HepG2 (cell line): Measurements from ENCODE around the gene JUND. TPM values are rescaled to one million over a fixed set of nuclear protein-coding genes. Genes with fewer than 3 reads are reported as not detected.

ENCODE experiments used
- AFF4 ChIP-seq: sonication (generic); formaldehyde crosslinking; IDR thresholded peaks from 2 replicates; pipeline ENCODE4 v1.4.0; 2020; ENCODE audit warnings: missing genetic modification reagents
- KLF6 ChIP-seq: IDR thresholded peaks from 2 replicates; pipeline ENCODE4 v1.8.0; 2016; ENCODE audit warnings: missing biosample characterization, missing genetic modification reagents
- MEIS1 ChIP-seq: sonication (generic); formaldehyde crosslinking; IDR thresholded peaks from 2 replicates; pipeline ENCODE4 v1.9.0; 2021; ENCODE audit warnings: mild to moderate bottlenecking, missing genetic modification reagents, moderate library complexity, borderline replicate concordance
- MXD1 ChIP-seq: sonication (generic); formaldehyde crosslinking; IDR thresholded peaks from 2 replicates; pipeline ENCODE4 v1.4.0; 2020; ENCODE audit warnings: mild to moderate bottlenecking, missing genetic modification reagents
- PHB2 ChIP-seq: fragments of 450-650 bp; IDR thresholded peaks from 2 replicates; pipeline ENCODE4 v1.6.1; 2018; ENCODE audit not compliant: partially characterized antibody
- SSRP1 ChIP-seq: IDR thresholded peaks from 2 replicates; pipeline ENCODE4 v1.6.1; 2016; ENCODE audit warnings: control low read depth
- TSC22D2 ChIP-seq: sonication (generic); formaldehyde crosslinking; IDR thresholded peaks from 2 replicates; pipeline ENCODE4 v1.5.1; 2020; ENCODE audit warnings: missing genetic modification reagents, mild to moderate bottlenecking, borderline replicate concordance
- ZBTB2 ChIP-seq: sonication (generic); formaldehyde crosslinking; IDR thresholded peaks from 2 replicates; pipeline ENCODE4 v1.8.0; 2022; ENCODE audit warnings: low read depth, missing genetic modification reagents
- ZNF557 ChIP-seq: sonication (generic); formaldehyde crosslinking; IDR thresholded peaks from 2 replicates; pipeline ENCODE4 v1.4.0; 2020; ENCODE audit warnings: missing genetic modification reagents
- ZNF646 ChIP-seq: sonication (generic); formaldehyde crosslinking; IDR thresholded peaks from 2 replicates; pipeline ENCODE4 v1.9.0; 2021; ENCODE audit warnings: mild to moderate bottlenecking, missing genetic modification reagents
- ZNF839 ChIP-seq: sonication (generic); formaldehyde crosslinking; IDR thresholded peaks from 2 replicates; pipeline ENCODE4 v1.4.0; 2020; ENCODE audit warnings: missing genetic modification reagents, mild to moderate bottlenecking, borderline replicate concordance
- ZNF878 ChIP-seq: sonication (generic); formaldehyde crosslinking; IDR thresholded peaks from 2 replicates; pipeline ENCODE4 v1.8.1; 2023; ENCODE audit warnings: mild to moderate bottlenecking, missing genetic modification reagents, moderate library complexity
- polyA plus RNA-seq, 8 experiments: library from polyadenylated mRNA; depleted of rRNA in 3 of 8; stranded (reverse) in 7 of 8; unstranded in 1 of 8; fragments of >200 nt; fragmentation: Illumina TruSeq in 4 of 8; extraction: Trizol in 4 of 8; gene quantifications; 2 replicates each; pipeline versions ENCODE4 v1.2.1 to v1.2.3, GENCODE V29; 2011 to 2016; ENCODE audit warnings: low read depth in 4 of 8, missing spikeins in 1 of 8, mixed read lengths in 1 of 8; ENCODE audit not compliant: insufficient read depth in 1 of 8
- total RNA-seq, 5 experiments: library from RNA; depleted of rRNA; stranded (reverse); fragments of >200 nt; fragmentation: Illumina TruSeq; extraction: Trizol; gene quantifications; 2 replicates each; pipeline ENCODE4 v1.2.3, GENCODE V29; 2016; ENCODE audit warnings: low read depth in 1 of 5

JUND gene
- total and polyA plus RNA-seq, 2 of the 13 experiments (the other 11 are each of a cell fraction or from before 2014, with no cell fraction given), result 41.2 to 59.8 TPM

- TF ChIP-seq ZNF839 (peak; percentile 24; the same call in 1 of the 2 replicates), ZNF878 (CRISPR knock-in tag) (peak; percentile 88), TSC22D2 (CRISPR knock-in tag) (no peak), ZBTB2 (CRISPR knock-in tag) (0 out of 2 replicates have a peak, but pooled peaks have one; percentile 54), MXD1 (CRISPR knock-in tag) (peak; percentile 54), KLF6 (CRISPR knock-in tag) (no peak), MEIS1 (CRISPR knock-in tag) (peak; percentile 64; the same call in 1 of the 2 replicates), ZNF646 (CRISPR knock-in tag) (no peak), ZNF557 (CRISPR knock-in tag) (no peak), AFF4 (CRISPR knock-in tag) (no peak; the same call in 1 of the 2 replicates), SSRP1 (no peak), PHB2 (no peak)
These were observed 23.3 kb upstream of the JUND start (continued) for GRCh38 chr19:18304458-18305310.
